Ovary (tissue), 9 donors: ENCODE results near the gene F13A1. TPM values are rescaled to one million over a fixed set of nuclear protein-coding genes. Genes with fewer than 3 reads are reported as not detected.

Experiments
- DNase-seq, 5 donors: peaks; one replicate each; pipeline ENCODE4 v3.0.0-alpha.2; 2019 to 2020
- H3K27ac ChIP-seq, 2 donors: fragments of 200-600 bp; one replicate each; pipeline versions ENCODE4 v1.5.1 to v1.8.0; 2019 to 2022
- H3K27me3 ChIP-seq: fragments of 200-600 bp; one replicate; pipeline ENCODE4 v1.8.0; 2022
- H3K36me3 ChIP-seq: fragments of 200-600 bp; sonication (generic); one replicate; pipeline ENCODE4 v1.5.1; 2019
- H3K4me1 ChIP-seq: one replicate; pipeline ENCODE4 v1.8.1; 2013; ENCODE audit warnings: mild to moderate bottlenecking, moderate library complexity; ENCODE audit not compliant: insufficient read depth
- H3K4me3 ChIP-seq: fragments of 200-600 bp; sonication (generic); one replicate; pipeline ENCODE4 v1.5.1; 2017
- H3K9me3 ChIP-seq, 2 donors: fragments of 200-600 bp in 1 of 2; sonication (generic) in 1 of 2; one replicate each; pipeline versions ENCODE4 v1.5.1 to v1.8.1; 2013 to 2019; ENCODE audit warnings: mild to moderate bottlenecking in 1 of 2, moderate library complexity in 1 of 2
- EP300 ChIP-seq: sonication (generic); formaldehyde crosslinking; IDR thresholded peaks from one replicate; pipeline ENCODE4 v1.6.1; 2017; ENCODE audit warnings: antibody characterized with exemption
- POLR2A ChIP-seq: fragments of 450-650 bp; IDR thresholded peaks from one replicate; pipeline ENCODE4 v1.6.1; 2017; ENCODE audit warnings: antibody characterized with exemption, mild to moderate bottlenecking, moderate library complexity
- WGBS, 3 donors: extraction: QIAGEN DNeasy Blood & Tissue Kit in 1 of 3; methylation state at CpG; one replicate each; pipeline versions ENCODE4 v1.1.5 to v1.1.7; 2013 to 2017; 5-methylcytosine and 5-hydroxymethylcytosine counted together
- intact Hi-C, 4 donors: fragments of 100-400 bp; cut with DNase I; formaldehyde crosslinking; loops; one replicate each; pipeline versions ENCODE4 v1.11.0 to v1.15.1; 2022 to 2023
- polyA plus RNA-seq, 2 donors: library from polyadenylated mRNA; stranded (reverse); fragments of 200-250 nt in 1 of 2; fragments of 350-450 nt in 1 of 2; fragmentation: Illumina TruSeq in 1 of 2; extraction: RNeasy Lipid Tissue Mini Kit (QIAGEN cat#74804) in 1 of 2; gene quantifications; one replicate each; pipeline ENCODE4 v1.2.3, GENCODE V29; 2013 to 2014
- total RNA-seq, 7 donors: library from RNA; depleted of rRNA in 2 of 7; stranded (reverse); fragments of >200 nt in 2 of 7; fragmentation: NEBNext Ultra II Directional in 3 of 7; extraction: Animal tissue kit (Norgen Biotek cat#: 25700) in 3 of 7; gene quantifications; one replicate each; pipeline versions ENCODE4 v1.1.0 to v1.2.4, GENCODE V29; 2016 to 2023
- TF ChIP-seq, protein P1 (sequence below), 3 donors: fragments of 450-650 bp in 2 of 3; fragments of 200-600 bp in 1 of 3; IDR thresholded peaks; one replicate each; pipeline versions ENCODE4 v1.5.1 to v1.8.0; 2016 to 2022; ENCODE audit warnings: antibody characterized with exemption in 3 of 3, mild to moderate bottlenecking in 1 of 3
- donor health status: DM: no; HTN: no; CAD: no; lungs with moderate emphysema.
- donor health status: DM: no; HTN: no; CAD: no.
- donor health status: Bipolar disorder and iron deficiency.
- donor health status: DM: yes; HTN: yes; CAD: no.
- donor health status: DM: no; HTN: no; CAD: no.
- donor health status: DM: yes; HTN: yes; CAD: no.

F13A1 gene
- total and polyA plus RNA-seq, 9 donors = 6.2 to 124 (median 25.9) TPM

DNA sequence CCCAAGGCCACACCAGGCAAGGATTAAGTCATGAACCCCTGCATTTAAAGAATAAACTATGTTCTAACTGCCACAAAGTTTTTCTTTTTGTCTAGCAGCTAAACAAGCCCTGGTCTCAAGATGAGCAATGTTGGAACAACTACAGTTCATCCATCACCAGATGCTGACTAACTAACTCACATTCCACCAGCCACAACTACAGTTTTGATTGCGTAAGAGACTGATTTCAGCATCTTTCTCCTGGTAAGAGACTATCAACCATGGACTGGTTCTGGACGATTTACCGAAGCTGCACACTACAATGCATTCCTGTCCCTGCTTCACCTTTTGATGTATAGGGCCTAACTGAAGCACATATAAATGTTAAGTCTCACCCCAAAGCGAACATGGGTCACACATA is 43.0 kb downstream of the F13A1 start:
- no peak overlapping the region for H3K4me3 ChIP-seq
- no peaks in the 10 kb centered on the region for H3K4me1 ChIP-seq
- TF ChIP-seq EP300 = no peak
- no peak for TF ChIP-seq POLR2A
- TF ChIP-seq, protein P1, sequence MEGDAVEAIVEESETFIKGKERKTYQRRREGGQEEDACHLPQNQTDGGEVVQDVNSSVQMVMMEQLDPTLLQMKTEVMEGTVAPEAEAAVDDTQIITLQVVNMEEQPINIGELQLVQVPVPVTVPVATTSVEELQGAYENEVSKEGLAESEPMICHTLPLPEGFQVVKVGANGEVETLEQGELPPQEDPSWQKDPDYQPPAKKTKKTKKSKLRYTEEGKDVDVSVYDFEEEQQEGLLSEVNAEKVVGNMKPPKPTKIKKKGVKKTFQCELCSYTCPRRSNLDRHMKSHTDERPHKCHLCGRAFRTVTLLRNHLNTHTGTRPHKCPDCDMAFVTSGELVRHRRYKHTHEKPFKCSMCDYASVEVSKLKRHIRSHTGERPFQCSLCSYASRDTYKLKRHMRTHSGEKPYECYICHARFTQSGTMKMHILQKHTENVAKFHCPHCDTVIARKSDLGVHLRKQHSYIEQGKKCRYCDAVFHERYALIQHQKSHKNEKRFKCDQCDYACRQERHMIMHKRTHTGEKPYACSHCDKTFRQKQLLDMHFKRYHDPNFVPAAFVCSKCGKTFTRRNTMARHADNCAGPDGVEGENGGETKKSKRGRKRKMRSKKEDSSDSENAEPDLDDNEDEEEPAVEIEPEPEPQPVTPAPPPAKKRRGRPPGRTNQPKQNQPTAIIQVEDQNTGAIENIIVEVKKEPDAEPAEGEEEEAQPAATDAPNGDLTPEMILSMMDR (IDR thresholded peaks at IDR 0.05) = no peak
- H3K27ac ChIP-seq = no peak overlapping the region
- WGBS, 3 donors = 69 to 82% (median 74%) methylated on average over 4 of the region's 4 CpGs
- H3K9me3 ChIP-seq = no peaks in the 10 kb centered on the region
- intact Hi-C loops = no loop called here
- H3K36me3 ChIP-seq = no peaks in the 10 kb centered on the region
- DNase-seq = no peak
- no peaks in the 10 kb centered on the region for H3K27me3 ChIP-seq

- Histone ChIP-seq H3K4me3 (no peak overlapping the region), H3K27me3 (no peaks in the 10 kb centered on the region), H3K36me3 (no peaks in the 10 kb centered on the region), H3K9me3 (no peaks in the 10 kb centered on the region), H3K4me1 (no peaks in the 10 kb centered on the region), H3K27ac (no peak overlapping the region)
- intact Hi-C loops = no loop called here
- WGBS, 3 donors = 65 to 80% (median 67%) methylated on average over 7 of the region's 7 CpGs
- no peak for TF ChIP-seq POLR2A
- TF ChIP-seq, protein P1 (IDR thresholded peaks at IDR 0.05) = no peak
- TF ChIP-seq EP300 = no peak
- DNase-seq = no peak
Measured at GRCh38 chr6:6270948-6271535, 49.4 kb downstream of the F13A1 start.

- Histone ChIP-seq H3K4me1 (no peaks in the 10 kb centered on the region), H3K4me3 (no peak overlapping the region), H3K36me3 (no peaks in the 10 kb centered on the region), H3K27me3 (no peaks in the 10 kb centered on the region), H3K9me3 (no peaks in the 10 kb centered on the region), H3K27ac (no peak overlapping the region)
- TF ChIP-seq, protein P1 (IDR thresholded peaks at IDR 0.05) = no peak
- TF ChIP-seq EP300 = no peak
- no peak for TF ChIP-seq POLR2A
- DNase-seq = no peak
- 74 to 84% (median 74%) methylated on average over 6 of the region's 6 CpGs for WGBS, 3 donors
- intact Hi-C loops = no loop called here
Measured at GRCh38 chr6:6260196-6260722, 60.2 kb downstream of the F13A1 start.

DNA sequence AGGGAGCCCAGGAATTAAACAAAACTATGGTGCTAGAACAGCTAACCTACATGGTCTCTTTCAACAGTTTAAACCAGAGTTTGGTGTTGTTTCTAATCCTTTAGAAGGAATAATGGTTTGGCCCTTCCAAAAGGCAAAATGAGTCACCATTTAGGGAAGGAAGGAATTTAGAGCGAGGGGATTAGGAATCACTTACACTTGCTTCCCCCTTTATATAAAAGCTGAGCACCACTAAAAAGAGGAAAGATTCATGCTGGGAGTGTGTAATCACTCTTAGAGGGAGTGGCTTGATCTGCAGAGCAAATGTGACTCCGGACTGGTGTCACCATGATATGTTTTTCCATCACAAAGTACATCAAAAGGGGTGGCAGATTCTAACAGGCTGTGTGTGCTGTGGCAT is 63.6 kb downstream of the F13A1 start:
- Histone ChIP-seq H3K9me3 (no peaks in the 10 kb centered on the region), H3K27ac (no peak overlapping the region), H3K4me3 (no peak overlapping the region), H3K36me3 (no peaks in the 10 kb centered on the region), H3K4me1 (no peaks in the 10 kb centered on the region), H3K27me3 (no peaks in the 10 kb centered on the region)
- no peak for TF ChIP-seq POLR2A
- no peak for TF ChIP-seq EP300
- TF ChIP-seq, protein P1 (IDR thresholded peaks at IDR 0.05) = no peak
- no peak for DNase-seq
- 66 to 70% (median 68%) methylated on average over 2 of the region's 2 CpGs for WGBS, 3 donors
- intact Hi-C loops = no loop called here
